A549 (cell line): ENCODE results near the gene TPCN2. TPM values are rescaled to one million over a fixed set of nuclear protein-coding genes. Genes with fewer than 3 reads are reported as not detected.

Experiments used
- ATAC-seq, 2 experiments: fragments of 200-7000 bp in 1 of 2; fragments of >200 bp in 1 of 2; cut with Nextera tagmentation in 1 of 2; cut with Tn5 transposase in 1 of 2; 3 replicates each; pipeline versions ENCODE4 v1.8.0 to v1.9.1; 2018 to 2020; ENCODE audit warnings: mild to moderate bottlenecking in 1 of 2, moderate library complexity in 1 of 2
- CTCF ChIA-PET: fragments of 300-600 bp; sonication (Branson Sonifier 250); formaldehyde crosslinking; extraction: SDS; loops from one replicate; lab custom pipeline; 2021; ENCODE audit warnings: antibody characterized with exemption, inconsistent platforms; lab: Yijun Ruan, JAX
- POLR2A ChIA-PET: fragments of 350-600 bp; formaldehyde crosslinking; extraction: SDS; loops from one replicate; lab custom pipeline; 2021; ENCODE audit warnings: antibody characterized with exemption, inconsistent platforms; lab: Yijun Ruan, JAX
- DNase-seq, 2 experiments: peaks; one replicate each; pipeline versions ENCODE4 v3.0.0 to v3.0.0-alpha.2; 2011 to 2016; ENCODE audit warnings: low read depth in 1 of 2, low spot score in 1 of 2
- FAIRE-seq: peaks from 2 replicates; lab custom pipeline; 2011; peaks lifted over from hg19 to GRCh38; lab: Jason Lieb, UNC
- H3K27ac ChIP-seq, 2 experiments: fragments of >200 bp; sonication (Bioruptor Twin); formaldehyde crosslinking; 3 replicates each; pipeline ENCODE4 v1.5.1; 2016 to 2017
- H3K4me1 ChIP-seq: fragments of >200 bp; sonication (Bioruptor Twin); formaldehyde crosslinking; 3 replicates; pipeline ENCODE4 v1.6.1; 2016
- H3K4me2 ChIP-seq: fragments of >200 bp; sonication (Bioruptor Twin); formaldehyde crosslinking; 3 replicates; pipeline ENCODE4 v1.6.1; 2016
- H3K4me3 ChIP-seq: fragments of >200 bp; sonication (Bioruptor Twin); formaldehyde crosslinking; 3 replicates; pipeline ENCODE4 v1.5.1; 2016
- H3K9me3 ChIP-seq: fragments of >200 bp; sonication (Bioruptor Twin); formaldehyde crosslinking; 3 replicates; pipeline ENCODE4 v1.6.1; 2016
- CBX2 ChIP-seq: fragments of 200-600 bp; sonication (generic); IDR thresholded peaks from 2 replicates; pipeline ENCODE4 v1.6.1; 2016; ENCODE audit warnings: low read depth, mild to moderate bottlenecking, borderline replicate concordance
- CEBPB ChIP-seq, 2 experiments: fragments of >200 bp in 1 of 2; sonication (Bioruptor Twin) in 1 of 2; formaldehyde crosslinking in 1 of 2; IDR thresholded peaks; 2 replicates each; pipeline ENCODE4 v1.6.1; 2012 to 2016
- CHD2 ChIP-seq: fragments of 150-350 bp; IDR thresholded peaks from 2 replicates; pipeline ENCODE4 v1.6.1; 2014; ENCODE audit warnings: low read length; ENCODE audit not compliant: partially characterized antibody
- EP300 ChIP-seq, 2 experiments: fragments of >200 bp; sonication (Bioruptor Twin); formaldehyde crosslinking; IDR thresholded peaks; 2 replicates in 1 of 2; 3 replicates in 1 of 2; pipeline ENCODE4 v1.6.1; 2016 to 2017
- ESRRA ChIP-seq: fragments of 150-350 bp; IDR thresholded peaks from 2 replicates; pipeline ENCODE4 v1.6.1; 2014; ENCODE audit warnings: mild to moderate bottlenecking, low read length, borderline replicate concordance
- HDAC2 ChIP-seq: fragments of 200-600 bp; sonication (generic); IDR thresholded peaks from 2 replicates; pipeline ENCODE4 v1.6.1; 2016
- HOXB13 ChIP-seq: fragments of 250-450 bp; sonication (Bioruptor Pico); IDR thresholded peaks from 2 replicates; pipeline ENCODE4 v1.5.0; 2020; ENCODE audit warnings: low read depth, mild to moderate bottlenecking, moderate library complexity
- HOXB5 ChIP-seq: fragments of 250-450 bp; sonication (Bioruptor Pico); IDR thresholded peaks from 2 replicates; pipeline ENCODE4 v1.5.0; 2020; ENCODE audit warnings: mild to moderate bottlenecking, moderate library complexity
- JUN ChIP-seq, 2 experiments: fragments of >200 bp; sonication (Bioruptor Twin); formaldehyde crosslinking; IDR thresholded peaks; 2 replicates in 1 of 2; 3 replicates in 1 of 2; pipeline ENCODE4 v1.6.1; 2016 to 2017
- PHF8 ChIP-seq: fragments of 200-600 bp; sonication (generic); IDR thresholded peaks from 2 replicates; pipeline ENCODE4 v1.6.1; 2016; ENCODE audit warnings: low read depth, mild to moderate bottlenecking, antibody characterized with exemption, moderate library complexity, borderline replicate concordance
- POLR2A ChIP-seq: IDR thresholded peaks from 2 replicates; pipeline ENCODE4 v1.6.1; 2012; ENCODE audit warnings: mild to moderate bottlenecking, low read length
- SREBF2 ChIP-seq: fragments of 450-650 bp; IDR thresholded peaks from 2 replicates; pipeline ENCODE4 v1.6.1; 2014; ENCODE audit warnings: mild to moderate bottlenecking, moderate library complexity
- ZC3H11A ChIP-seq: fragments of 450-650 bp; IDR thresholded peaks from 2 replicates; pipeline ENCODE4 v1.6.1; 2014; ENCODE audit warnings: antibody characterized with exemption, mild to moderate bottlenecking
- WGBS: methylation state at CpG from one replicate; pipeline ENCODE4 v1.1.6; 2017; ENCODE audit errors: missing lambda C conversion rate; 5-methylcytosine and 5-hydroxymethylcytosine counted together
- polyA plus RNA-seq, 4 experiments: library from polyadenylated mRNA; depleted of rRNA in 3 of 4; stranded (reverse); fragments of >200 nt; fragmentation: RNase III in 1 of 4; extraction: RNeasy Plus Mini Kit Qiagen cat#74134 plus additional on column Dnase treatment in 1 of 4; gene quantifications; 2 replicates in 3 of 4; 3 replicates in 1 of 4; pipeline ENCODE4 v1.2.3, GENCODE V29; 2011 to 2017
- TF ChIP-seq, protein P1 (sequence below): fragments of 450-650 bp; IDR thresholded peaks from 2 replicates; pipeline ENCODE4 v1.6.1; 2014; ENCODE audit warnings: antibody characterized with exemption
- TF ChIP-seq, protein P2 (sequence below): IDR thresholded peaks from 2 replicates; pipeline ENCODE4 v1.6.1; 2012; ENCODE audit warnings: low read depth, borderline replicate concordance
- TF ChIP-seq, protein P3 (sequence below): fragments of 250-450 bp; sonication (Bioruptor Pico); IDR thresholded peaks from 2 replicates; pipeline ENCODE4 v1.5.0; 2021; ENCODE audit warnings: mild to moderate bottlenecking, moderate library complexity, borderline replicate concordance
- TF ChIP-seq, protein P4 (sequence below): fragments of >200 bp; sonication (Bioruptor Twin); formaldehyde crosslinking; IDR thresholded peaks from 2 replicates; pipeline ENCODE4 v1.6.1; 2016

The TPCN2 gene
- polyA plus RNA-seq, 2 of the 4 experiments (the other 2 are of a cell fraction): 8.1 to 8.8 TPM

DNA sequence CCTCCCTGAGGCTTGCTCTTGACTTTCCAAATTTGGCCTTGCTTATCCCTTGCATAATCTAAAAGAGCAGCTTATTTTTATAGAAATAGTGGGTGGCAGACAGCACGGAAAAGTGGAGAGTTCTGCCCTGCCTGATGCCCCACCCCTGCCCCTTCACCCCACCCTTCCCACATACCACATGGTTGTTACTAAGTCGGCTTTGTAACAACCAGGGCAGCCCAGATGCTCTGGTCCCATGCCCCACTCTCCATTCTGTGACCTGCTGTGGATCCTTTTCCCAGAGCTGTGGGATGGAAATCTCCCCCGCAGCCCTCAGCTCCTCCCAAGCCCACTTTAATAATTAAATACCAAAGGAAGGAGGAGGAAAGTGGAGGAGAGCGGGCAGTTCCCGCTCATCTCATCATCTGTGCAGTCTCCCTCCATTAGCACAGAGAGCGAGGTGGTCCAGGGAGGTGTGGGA lies 46.6 kb upstream of the TPCN2 start (continued):
- TF ChIP-seq, protein P1, sequence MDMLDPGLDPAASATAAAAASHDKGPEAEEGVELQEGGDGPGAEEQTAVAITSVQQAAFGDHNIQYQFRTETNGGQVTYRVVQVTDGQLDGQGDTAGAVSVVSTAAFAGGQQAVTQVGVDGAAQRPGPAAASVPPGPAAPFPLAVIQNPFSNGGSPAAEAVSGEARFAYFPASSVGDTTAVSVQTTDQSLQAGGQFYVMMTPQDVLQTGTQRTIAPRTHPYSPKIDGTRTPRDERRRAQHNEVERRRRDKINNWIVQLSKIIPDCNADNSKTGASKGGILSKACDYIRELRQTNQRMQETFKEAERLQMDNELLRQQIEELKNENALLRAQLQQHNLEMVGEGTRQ: no peak

GRCh38 chr11:69002570-69003231 lies 46.0 kb upstream of the TPCN2 start:
- 73% methylated on average over 7 of the region's 13 CpGs for whole genome bisulfite sequencing
- TF ChIP-seq ESRRA (no peak), ZC3H11A (no peak), CEBPB (IDR thresholded peaks at IDR 0.05) (no peak), HOXB13 (CRISPR knock-in tag) (no peak), CHD2 (no peak), PHF8 (no peak), SREBF2 (no peak), HOXB5 (CRISPR knock-in tag) (no peak)
- TF ChIP-seq, protein P2, sequence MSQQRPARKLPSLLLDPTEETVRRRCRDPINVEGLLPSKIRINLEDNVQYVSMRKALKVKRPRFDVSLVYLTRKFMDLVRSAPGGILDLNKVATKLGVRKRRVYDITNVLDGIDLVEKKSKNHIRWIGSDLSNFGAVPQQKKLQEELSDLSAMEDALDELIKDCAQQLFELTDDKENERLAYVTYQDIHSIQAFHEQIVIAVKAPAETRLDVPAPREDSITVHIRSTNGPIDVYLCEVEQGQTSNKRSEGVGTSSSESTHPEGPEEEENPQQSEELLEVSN: no peak
- H3K27ac ChIP-seq: no peak overlapping the region
- ATAC-seq (no peak), FAIRE-seq (no peak), DNase-seq (no peak)
- no peaks in the 10 kb centered on the region for H3K9me3 ChIP-seq
- CTCF ChIA-PET: interaction anchor here (0.8 to 2.9 kb wide), 5 partner anchors 12 to 53 kb away, joined by 3 to 10 read pairs (median 4); no protein-coding TSS in a partner anchor
- POLR2A ChIA-PET: no interaction called here
- H3K4me1 ChIP-seq: peaks cover 18% of the 10 kb centered on the region
- H3K4me3 ChIP-seq: no peak overlapping the region
- H3K4me2 ChIP-seq: no peak overlapping the region

DNA sequence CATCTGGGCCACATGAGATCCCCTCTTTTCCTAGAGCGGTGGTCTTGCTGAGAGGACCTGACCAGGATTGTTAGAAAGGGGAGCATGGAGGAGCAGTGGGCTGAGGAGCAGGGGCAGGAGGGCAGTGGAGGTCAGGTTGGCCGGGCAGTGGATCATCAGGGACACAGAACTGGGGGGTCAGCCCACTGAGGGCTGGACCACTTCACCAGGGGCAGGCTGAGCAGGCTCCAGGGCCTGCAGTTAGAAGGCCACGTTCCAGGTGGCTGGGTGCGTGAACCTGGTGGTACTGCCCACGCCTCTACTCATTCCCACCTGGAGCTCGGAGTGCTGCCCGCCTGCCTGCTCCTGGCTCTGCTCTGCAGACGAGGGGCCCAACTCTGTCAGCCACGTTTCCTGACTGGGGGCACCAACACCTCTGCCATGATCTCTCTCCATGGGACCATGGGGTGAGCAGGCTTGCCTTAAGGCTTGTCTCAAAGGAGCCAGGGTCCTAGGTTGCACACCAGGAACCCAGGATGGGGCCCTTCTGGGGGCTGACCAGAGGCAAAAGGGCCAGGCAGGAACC lies 45.3 kb upstream of the TPCN2 start:
- DNase-seq (no peak), ATAC-seq (no peak), FAIRE-seq (no peak)
- Histone ChIP-seq H3K4me1 (peaks cover 25% of the 10 kb centered on the region), H3K4me2 (no peak overlapping the region), H3K4me3 (no peak overlapping the region), H3K27ac (no peak overlapping the region), H3K9me3 (no peaks in the 10 kb centered on the region)
- CTCF ChIA-PET: interaction anchor here (1.2 to 1.4 kb wide), 2 partner anchors 41 to 53 kb away, joined by 3 to 4 read pairs; no protein-coding TSS in a partner anchor
- TF ChIP-seq JUN (IDR thresholded peaks at IDR 0.05) (no peak), EP300 (IDR thresholded peaks at IDR 0.05) (no peak), HDAC2 (no peak)
- TF ChIP-seq, protein P1: no peak
- TF ChIP-seq, protein P3, sequence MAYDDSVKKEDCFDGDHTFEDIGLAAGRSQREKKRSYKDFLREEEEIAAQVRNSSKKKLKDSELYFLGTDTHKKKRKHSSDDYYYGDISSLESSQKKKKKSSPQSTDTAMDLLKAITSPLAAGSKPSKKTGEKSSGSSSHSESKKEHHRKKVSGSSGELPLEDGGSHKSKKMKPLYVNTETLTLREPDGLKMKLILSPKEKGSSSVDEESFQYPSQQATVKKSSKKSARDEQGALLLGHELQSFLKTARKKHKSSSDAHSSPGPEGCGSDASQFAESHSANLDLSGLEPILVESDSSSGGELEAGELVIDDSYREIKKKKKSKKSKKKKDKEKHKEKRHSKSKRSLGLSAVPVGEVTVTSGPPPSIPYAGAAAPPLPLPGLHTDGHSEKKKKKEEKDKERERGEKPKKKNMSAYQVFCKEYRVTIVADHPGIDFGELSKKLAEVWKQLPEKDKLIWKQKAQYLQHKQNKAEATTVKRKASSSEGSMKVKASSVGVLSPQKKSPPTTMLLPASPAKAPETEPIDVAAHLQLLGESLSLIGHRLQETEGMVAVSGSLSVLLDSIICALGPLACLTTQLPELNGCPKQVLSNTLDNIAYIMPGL (CRISPR knock-in tag): no peak
- POLR2A ChIA-PET: no interaction called here
- 81% methylated on average over 9 of the region's 9 CpGs for WGBS

GRCh38 chr11:69003866-69004367 lies 44.8 kb upstream of the TPCN2 start:
- no peak for ATAC-seq
- no peaks in the 10 kb centered on the region for H3K9me3 ChIP-seq

More at GRCh38 chr11:69003866-69004367, 44.8 kb upstream of the TPCN2 start:
- 85% methylated on average over 20 of the region's 20 CpGs for WGBS
- no peak overlapping the region for H3K4me2 ChIP-seq
- DNase-seq: no peak
- no peak overlapping the region for H3K4me3 ChIP-seq
- ChIA-PET CTCF (interaction anchor here (1.1 kb wide), 1 partner anchor 15 kb away, joined by 3 read pairs; no protein-coding TSS in a partner anchor), POLR2A (no interaction called here)
- TF ChIP-seq POLR2A: no peak
- TF ChIP-seq, protein P4, sequence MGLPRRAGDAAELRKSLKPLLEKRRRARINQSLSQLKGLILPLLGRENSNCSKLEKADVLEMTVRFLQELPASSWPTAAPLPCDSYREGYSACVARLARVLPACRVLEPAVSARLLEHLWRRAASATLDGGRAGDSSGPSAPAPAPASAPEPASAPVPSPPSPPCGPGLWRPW: no peak
- TF ChIP-seq CBX2: no peak
- TF ChIP-seq, protein P3 (CRISPR knock-in tag): no peak
- no peak overlapping the region for H3K27ac ChIP-seq
- FAIRE-seq: no peak
- peaks cover 30% of the 10 kb centered on the region for H3K4me1 ChIP-seq
